Subcutaneous adipose tissue (tissue), 4 donors: ENCODE measurements around the gene ACSBG1. TPM values are rescaled to one million over a fixed set of nuclear protein-coding genes. Genes with fewer than 3 reads are reported as not detected.

Experiments used
- total RNA-seq, 4 donors: library from RNA; depleted of rRNA; stranded (reverse); fragments of >200 nt; gene quantifications; one replicate each; pipeline ENCODE4 v1.1.0, GENCODE V29; 2016
- TF ChIP-seq, protein P1 (sequence below): fragments of 450-650 bp; IDR thresholded peaks from one replicate; pipeline ENCODE4 v1.5.1; 2016; ENCODE audit warnings: low read depth, mild to moderate bottlenecking, control low read depth, antibody characterized with exemption, moderate library complexity

Gene ACSBG1
- total RNA-seq, 4 donors from 2014 or later, result not detected

DNA sequence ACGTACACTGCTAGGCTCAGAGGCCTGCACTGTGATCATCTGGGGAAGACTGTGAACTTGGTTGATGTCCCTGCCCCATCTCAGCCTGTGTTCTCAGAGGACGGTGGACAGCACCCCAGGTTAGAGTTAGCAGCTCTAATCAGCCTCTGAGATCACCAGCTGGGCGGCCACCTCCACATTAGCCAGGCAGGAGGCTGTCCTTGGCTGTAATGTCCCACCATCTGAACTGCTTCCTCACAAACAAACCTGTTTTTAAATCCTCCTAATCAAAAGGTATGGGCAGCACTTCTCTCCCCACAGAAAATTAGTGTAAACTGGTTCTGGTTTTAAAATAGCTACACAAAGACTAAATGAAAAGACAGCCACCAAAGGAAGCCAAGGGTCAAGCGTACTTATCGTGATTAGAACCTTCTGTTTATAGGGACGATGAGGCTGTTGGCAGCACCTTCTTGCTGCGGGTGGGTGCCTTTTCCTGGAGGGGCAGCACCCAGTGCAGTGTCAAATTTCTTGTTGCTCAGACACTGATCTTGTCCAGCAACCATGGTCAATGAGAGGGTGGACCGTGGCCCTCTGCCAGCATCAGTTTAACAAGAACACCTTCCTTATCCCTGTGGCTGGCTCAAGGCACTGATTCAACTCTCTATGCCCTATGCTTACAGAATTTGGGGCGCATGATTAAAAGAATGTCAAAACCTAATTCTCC, 24.6 kb downstream of the ACSBG1 start:
- TF ChIP-seq, protein P1, sequence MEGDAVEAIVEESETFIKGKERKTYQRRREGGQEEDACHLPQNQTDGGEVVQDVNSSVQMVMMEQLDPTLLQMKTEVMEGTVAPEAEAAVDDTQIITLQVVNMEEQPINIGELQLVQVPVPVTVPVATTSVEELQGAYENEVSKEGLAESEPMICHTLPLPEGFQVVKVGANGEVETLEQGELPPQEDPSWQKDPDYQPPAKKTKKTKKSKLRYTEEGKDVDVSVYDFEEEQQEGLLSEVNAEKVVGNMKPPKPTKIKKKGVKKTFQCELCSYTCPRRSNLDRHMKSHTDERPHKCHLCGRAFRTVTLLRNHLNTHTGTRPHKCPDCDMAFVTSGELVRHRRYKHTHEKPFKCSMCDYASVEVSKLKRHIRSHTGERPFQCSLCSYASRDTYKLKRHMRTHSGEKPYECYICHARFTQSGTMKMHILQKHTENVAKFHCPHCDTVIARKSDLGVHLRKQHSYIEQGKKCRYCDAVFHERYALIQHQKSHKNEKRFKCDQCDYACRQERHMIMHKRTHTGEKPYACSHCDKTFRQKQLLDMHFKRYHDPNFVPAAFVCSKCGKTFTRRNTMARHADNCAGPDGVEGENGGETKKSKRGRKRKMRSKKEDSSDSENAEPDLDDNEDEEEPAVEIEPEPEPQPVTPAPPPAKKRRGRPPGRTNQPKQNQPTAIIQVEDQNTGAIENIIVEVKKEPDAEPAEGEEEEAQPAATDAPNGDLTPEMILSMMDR, result no peak

DNA sequence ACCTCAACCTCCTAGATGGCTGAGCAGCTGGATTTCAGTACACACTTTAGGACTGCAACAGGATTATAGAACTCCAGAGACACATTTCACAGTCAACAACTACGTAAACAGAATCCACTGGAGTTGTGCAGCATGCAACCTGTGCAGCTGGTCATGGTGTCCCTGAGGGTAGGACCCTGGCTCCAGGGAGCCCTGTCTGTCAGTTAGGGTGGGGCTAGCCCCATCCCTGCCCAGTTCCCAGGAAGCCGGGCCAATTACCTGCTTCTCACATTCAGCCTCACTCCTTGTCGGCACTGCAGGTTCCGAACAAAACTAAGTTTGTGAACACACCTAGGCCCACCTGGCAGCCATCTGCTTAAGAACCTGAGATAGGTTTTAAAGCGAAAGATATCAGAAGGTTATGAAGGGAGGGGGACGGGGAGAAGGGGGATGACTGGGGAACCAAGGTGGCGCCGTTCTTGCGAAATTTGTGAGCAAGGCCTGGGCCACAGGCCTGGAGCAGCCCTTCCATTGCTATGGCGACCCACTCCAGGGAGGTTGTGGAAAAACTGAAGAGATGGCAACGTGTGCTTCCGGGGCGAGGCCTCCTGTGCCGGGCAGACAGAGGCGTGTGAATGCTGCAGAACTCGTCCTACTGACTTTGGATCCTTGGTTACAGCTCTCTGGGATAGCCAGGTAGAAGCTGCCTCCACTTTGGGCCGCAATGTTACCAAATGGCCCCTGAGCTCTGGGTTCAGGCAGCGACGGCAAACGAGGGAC, 25.3 kb downstream of the ACSBG1 start:
- TF ChIP-seq, protein P1, result no peak

DNA sequence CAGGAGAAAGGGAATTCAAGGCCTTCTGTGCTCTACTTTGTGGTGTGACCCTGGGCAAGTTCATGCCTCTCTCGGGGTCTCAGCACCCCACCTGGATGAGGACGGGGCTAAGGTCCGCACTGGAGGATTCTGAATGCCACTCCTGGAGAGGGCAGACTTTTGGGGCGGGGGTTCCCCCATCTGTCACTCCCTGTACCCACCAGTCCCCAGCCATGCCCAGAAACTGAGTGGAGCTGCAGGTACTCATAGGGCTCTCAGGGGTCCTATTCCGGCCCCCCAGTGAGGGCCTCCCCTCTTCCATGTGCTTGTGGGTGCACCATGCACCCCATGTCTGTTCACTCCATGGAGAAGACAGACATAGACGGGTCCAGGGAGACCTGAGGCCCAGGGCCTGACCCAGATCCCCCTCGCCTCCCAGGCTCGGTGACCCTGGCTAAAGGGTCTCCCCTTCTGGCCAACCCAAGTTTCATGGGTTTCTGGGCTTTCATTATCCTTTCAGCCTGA, 26.0 kb downstream of the ACSBG1 start:
- TF ChIP-seq, protein P1, result no peak

DNA sequence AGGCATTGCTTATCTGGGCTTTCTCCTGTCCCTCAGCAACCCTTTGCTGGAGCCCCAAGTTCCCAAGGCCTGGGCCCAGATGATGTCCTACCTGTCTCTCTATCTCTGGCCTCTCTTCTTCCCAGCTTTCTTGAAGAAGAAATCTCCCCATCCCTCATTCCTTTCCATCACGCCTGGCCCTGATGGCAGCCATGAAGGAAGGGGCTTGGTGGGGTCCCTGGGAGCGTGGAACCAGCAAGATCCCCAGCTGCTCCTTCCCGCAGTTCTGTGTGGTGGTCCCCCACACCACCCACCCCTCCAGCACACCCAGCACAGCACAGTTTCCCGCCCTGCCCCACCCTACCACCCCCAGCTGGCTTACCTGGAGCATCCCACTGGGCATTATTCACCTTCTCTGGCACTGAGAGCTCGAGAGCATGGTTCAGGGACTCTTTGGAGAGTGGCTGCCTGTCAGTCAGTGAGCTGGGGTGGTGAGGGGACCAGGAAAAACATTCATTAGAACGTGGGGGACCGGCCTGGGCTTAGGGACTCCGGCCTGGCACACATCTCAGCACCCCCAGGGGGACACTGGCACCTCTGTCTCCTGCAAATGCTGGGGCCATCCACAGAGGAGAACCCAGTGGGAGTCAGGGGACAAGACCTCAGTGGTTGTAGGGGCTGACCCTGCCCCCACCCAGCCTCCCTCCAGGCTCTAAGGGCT, 26.6 kb downstream of the ACSBG1 start:
- TF ChIP-seq, protein P1, result no peak

DNA sequence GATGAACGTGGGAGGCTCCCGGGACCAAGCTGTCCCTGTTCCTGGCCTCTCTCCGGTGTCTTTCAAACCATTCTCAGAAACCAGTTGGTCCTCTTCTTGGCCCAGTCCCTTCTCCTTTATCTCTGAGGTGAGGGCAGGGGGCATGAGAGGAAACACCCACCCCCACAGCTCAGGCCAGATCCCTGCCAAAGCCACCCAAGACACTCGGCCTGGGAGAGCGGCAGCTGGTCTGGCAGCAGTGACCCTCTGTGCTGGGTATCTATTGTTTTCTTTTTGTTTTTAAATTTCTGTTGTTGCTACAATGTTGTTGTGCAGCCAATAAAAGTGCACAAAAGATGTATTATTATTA, 27.3 kb downstream of the ACSBG1 start:
- TF ChIP-seq, protein P1, result no peak

DNA sequence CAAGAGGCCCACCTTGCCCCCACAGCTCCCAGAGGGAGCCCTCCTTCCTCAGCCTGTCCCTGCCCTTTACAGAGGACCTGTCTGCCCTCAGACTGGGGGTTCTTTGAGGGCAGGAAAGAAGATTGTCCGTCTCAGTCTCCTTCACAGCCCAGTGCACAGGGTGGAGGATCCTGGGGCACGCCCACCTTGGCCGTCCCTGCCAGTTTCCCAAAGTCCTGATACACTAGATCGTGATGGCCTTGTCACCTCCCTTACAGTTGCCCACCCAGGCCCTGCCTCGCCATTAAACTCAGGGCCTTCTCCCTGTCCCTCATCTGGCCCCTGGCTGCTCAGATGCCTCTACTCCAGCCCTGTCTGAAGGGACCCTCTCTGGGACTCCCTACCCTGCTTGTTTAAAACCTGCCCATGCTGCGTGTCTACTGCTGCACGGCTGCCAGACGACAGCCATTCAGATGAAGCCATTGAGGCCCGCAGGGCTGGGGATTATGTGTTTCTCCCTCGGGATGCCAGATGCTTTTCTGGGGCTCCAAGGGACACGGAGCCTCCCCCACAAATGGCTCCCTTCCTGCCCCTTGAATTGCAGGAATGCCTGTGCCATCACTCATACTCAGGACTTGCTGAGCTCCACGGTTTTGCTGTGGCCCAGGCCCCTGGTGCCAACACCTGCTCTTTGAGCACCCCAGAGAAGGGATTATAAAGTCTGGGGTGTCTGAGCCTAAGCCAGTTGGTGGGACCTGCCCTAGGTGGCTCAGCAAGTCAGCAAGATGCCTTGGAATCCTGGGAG, 27.8 kb downstream of the ACSBG1 start:
- TF ChIP-seq, protein P1, result no peak
